Endothelial cell of umbilical vein (primary cell): ENCODE results near the gene NT5C3A. TPM values are rescaled to one million over a fixed set of nuclear protein-coding genes. Genes with fewer than 3 reads are reported as not detected.

ENCODE experiments used
- BruUV-seq: library from RNA; stranded (reverse); fragments of 400-500 nt; replicated peaks from 2 replicates; lab custom pipeline; 2021; lab: Mats Ljungman, UMichigan
- CTCF ChIA-PET: fragments of 300-600, 350-600 bp; sonication (Branson Sonifier 250); formaldehyde crosslinking; loops from one replicate; lab custom pipeline; 2021; ENCODE audit warnings: antibody characterized with exemption, inconsistent platforms; lab: Charles Lee
- POLR2A ChIA-PET: fragments of 300-600, 350-600 bp; sonication (Branson Sonifier 250); formaldehyde crosslinking; loops from one replicate; lab custom pipeline; 2021; ENCODE audit warnings: antibody characterized with exemption, inconsistent platforms; lab: Charles Lee
- DNase-seq: peaks from one replicate; pipeline ENCODE4 v3.0.0-alpha.2; 2011; ENCODE audit warnings: low read depth, low spot score
- FAIRE-seq: peaks from 2 replicates; lab custom pipeline; 2011; peaks lifted over from hg19 to GRCh38; lab: Jason Lieb, UNC
- H2AFZ ChIP-seq: 2 replicates; pipeline ENCODE4 v1.6.0; 2012; ENCODE audit warnings: low read depth, low read length, control low read depth, inconsistent platforms
- H3K27ac ChIP-seq: 2 replicates; pipeline ENCODE4 v1.5.1; 2011; ENCODE audit warnings: low read depth, mild to moderate bottlenecking, control low read depth, low read length, moderate library complexity; ENCODE audit not compliant: insufficient read depth
- H3K27me3 ChIP-seq, 2 experiments: 2 replicates each; pipeline versions ENCODE4 v1.6.0 to v1.6.1; 2011; ENCODE audit warnings: low read length in 2 of 2, mixed read lengths in 1 of 2; ENCODE audit not compliant: control insufficient read depth in 2 of 2, insufficient read depth in 2 of 2
- H3K36me3 ChIP-seq, 2 experiments: 2 replicates in 1 of 2; 3 replicates in 1 of 2; pipeline ENCODE4 v1.5.1; 2011; ENCODE audit warnings: low read length in 2 of 2, mild to moderate bottlenecking in 1 of 2, moderate library complexity in 1 of 2; ENCODE audit not compliant: control insufficient read depth in 2 of 2, insufficient read depth in 2 of 2; ENCODE audit errors: extremely low read depth in 1 of 2
- H3K4me1 ChIP-seq: 3 replicates; pipeline ENCODE4 v1.5.1; 2011; ENCODE audit warnings: mild to moderate bottlenecking, low read length; ENCODE audit not compliant: control insufficient read depth, insufficient read depth; ENCODE audit errors: extremely low read depth
- H3K4me2 ChIP-seq: 2 replicates; pipeline ENCODE4 v1.6.1; 2011; ENCODE audit warnings: low read length, control low read depth, mixed read lengths; ENCODE audit not compliant: insufficient read depth
- H3K4me3 ChIP-seq, 3 experiments: fragments of 200-600 bp in 1 of 3; sonication (generic), shearing (Covaris generic) in 1 of 3; replicated peaks in 1 of 3; 2 replicates each; pipeline ENCODE4 v1.5.1; 2011 to 2016; ENCODE audit warnings: control low read depth in 3 of 3, low read length in 3 of 3, mild to moderate bottlenecking in 2 of 3, inconsistent platforms in 1 of 3, low read depth in 1 of 3, moderate library complexity in 1 of 3; ENCODE audit not compliant: insufficient read depth in 1 of 3
- H3K79me2 ChIP-seq: 2 replicates; pipeline ENCODE4 v1.6.0; 2012; ENCODE audit warnings: low read length, inconsistent platforms; ENCODE audit not compliant: control insufficient read depth, insufficient read depth
- H3K9ac ChIP-seq: replicated peaks from 2 replicates; pipeline ENCODE3; 2011; ENCODE audit warnings: low read length, control low read depth; ENCODE audit not compliant: insufficient read depth; ENCODE audit errors: extremely low read depth
- H3K9me1 ChIP-seq: replicated peaks from 3 replicates; pipeline ENCODE4 v1.6.0; 2011; ENCODE audit warnings: mild to moderate bottlenecking, low read length; ENCODE audit not compliant: control insufficient read depth, insufficient read depth; ENCODE audit errors: extremely low read depth
- H3K9me3 ChIP-seq: replicated peaks from 2 replicates; pipeline ENCODE4 v1.5.1; 2012; ENCODE audit warnings: low read length, inconsistent platforms; ENCODE audit not compliant: control insufficient read depth, insufficient read depth
- H4K20me1 ChIP-seq: replicated peaks from 2 replicates; pipeline ENCODE3; 2011; ENCODE audit warnings: mild to moderate bottlenecking, low read length; ENCODE audit not compliant: control insufficient read depth, insufficient read depth; ENCODE audit errors: extremely low read depth
- CTCF ChIP-seq, 2 donors: IDR thresholded peaks; 1 replicate in 1 of 2; 2 replicates in 1 of 2; pipeline ENCODE4 v1.5.1; 2011; ENCODE audit warnings: low read length in 2 of 2, mild to moderate bottlenecking in 2 of 2, moderate library complexity in 2 of 2, control low read depth in 1 of 2, inconsistent platforms in 1 of 2, low read depth in 1 of 2; ENCODE audit not compliant: insufficient read depth in 1 of 2; ENCODE audit errors: extremely low read depth in 1 of 2
- EZH2 ChIP-seq: IDR thresholded peaks from 2 replicates; pipeline ENCODE4 v1.6.1; 2012; ENCODE audit warnings: borderline replicate concordance, low read depth, mild to moderate bottlenecking, moderate library complexity, low read length, inconsistent platforms; ENCODE audit not compliant: severe bottlenecking
- FOS ChIP-seq: IDR thresholded peaks from 2 replicates; pipeline ENCODE4 v1.6.1; 2011; ENCODE audit warnings: mild to moderate bottlenecking, low read length, moderate library complexity, borderline replicate concordance; ENCODE audit not compliant: insufficient read depth
- GATA2 ChIP-seq: IDR thresholded peaks from 2 replicates; pipeline ENCODE4 v1.7.0; 2011; ENCODE audit warnings: low read depth, mild to moderate bottlenecking, moderate library complexity, mixed read lengths, low read length; ENCODE audit not compliant: insufficient read length, insufficient read depth
- JUN ChIP-seq: IDR thresholded peaks from 2 replicates; pipeline ENCODE4 v1.6.1; 2011; ENCODE audit warnings: borderline replicate concordance, low read depth; ENCODE audit not compliant: insufficient read length, insufficient read depth
- MAX ChIP-seq: IDR thresholded peaks from 2 replicates; pipeline ENCODE4 v1.6.1; 2011; ENCODE audit not compliant: insufficient read depth, insufficient read length
- MYC ChIP-seq: IDR thresholded peaks from one replicate; pipeline ENCODE4 v1.6.1; 2011; ENCODE audit warnings: mild to moderate bottlenecking, low read depth, low read length
- POLR2A ChIP-seq: IDR thresholded peaks from 2 replicates; pipeline ENCODE4 v1.6.1; 2012; ENCODE audit warnings: low read depth, mild to moderate bottlenecking, control low read depth, low read length
- POLR2AphosphoS5 ChIP-seq: IDR thresholded peaks from 2 replicates; pipeline ENCODE4 v1.6.1; 2012; ENCODE audit warnings: low read depth, mild to moderate bottlenecking, control low read depth, low read length, moderate library complexity; ENCODE audit not compliant: insufficient read depth
- dilution Hi-C: fragments of 300-500 bp; cut with MboI; formaldehyde crosslinking; loops from one replicate; pipeline ENCODE4 v1.15.0; 2019; ENCODE audit warnings: low sequenced_read_pairs; ENCODE audit not compliant: extremely low pct_ligation_motif_present
- intact Hi-C: fragments of 100-400 bp; cut with micrococcal nuclease; formaldehyde crosslinking; loops from one replicate; pipeline ENCODE4 v1.10.0; 2022
- polyA plus RNA-seq, 4 experiments: library from polyadenylated mRNA; depleted of rRNA in 3 of 4; stranded (reverse) in 3 of 4; unstranded in 1 of 4; fragments of >200 nt; gene quantifications; 2 replicates each; pipeline versions ENCODE4 v1.2.1 to v1.2.3, GENCODE V29; 2011 to 2012; ENCODE audit warnings: missing spikeins in 1 of 4
- total RNA-seq: library from RNA; stranded (reverse); gene quantifications from 2 replicates; pipeline ENCODE4 v1.2.3, GENCODE V29; 2021

Gene NT5C3A
- total and polyA plus RNA-seq, 2 donors (not counting 3 experiments of a cell fraction or from before 2014, with no cell fraction given): 7.1 to 22.6 TPM

- peak; percentile 74 for FAIRE-seq
- no peaks in the 10 kb centered on the region for H3K9me1 ChIP-seq
- peak; percentile 70 for DNase-seq
- peaks cover 0 to 3% of the 10 kb centered on the region in 2 experiments for H3K36me3 ChIP-seq
- peak within 1 kb of the TSS; percentile 94 for H3K9ac ChIP-seq
- ChIA-PET POLR2A (interaction anchor here (1.4 kb wide), 1 partner anchor 47 kb away, joined by 4 read pairs; the partner anchor contains the start of gene NT5C3A), CTCF (interaction anchor here (0.7 to 4.4 kb wide), 20 partner anchors 15 to 824 kb away, joined by 3 to 45 read pairs (median 5); partner anchors contain the start of genes BBS9, FKBP9, LSM5 and NT5C3A)
- H3K4me2 ChIP-seq: peak within 1 kb of the TSS; percentile 96
- H4K20me1 ChIP-seq: no peaks in the 10 kb centered on the region
- H3K9me3 ChIP-seq: no peaks in the 10 kb centered on the region
- BruUV-seq: no TSS peak
- H3K27me3 ChIP-seq: peaks cover 4 to 18% of the 10 kb centered on the region in 2 experiments
- intact Hi-C loops: loop anchor here (1.0 to 5.0 kb wide), 8 partner anchors 20 to 614 kb away; partner anchors contain the start of genes AVL9, BBS9, FKBP9 and NT5C3A
- TF ChIP-seq CTCF (IDR thresholded peaks at IDR 0.05; ENCODE audit: extremely low read depth in 1 of 2, insufficient read depth in 1 of 2, low read depth in 1 of 2, low read length in 2 of 2) (peak; percentile 41 to 58), POLR2AphosphoS5 (peak; percentile 85), MAX (no peak), FOS (no peak), GATA2 (no peak), EZH2 (no peak), JUN (no peak), MYC (no peak), POLR2A (peak; percentile 46)
- H3K4me3 ChIP-seq: peak within 1 kb of the TSS; percentile 56 to 93 (median 75)
- dilution Hi-C loops: no loop called here
- peak within 1 kb of the TSS; percentile 94 for H2AFZ ChIP-seq
- peaks cover 49% of the 10 kb centered on the region for H3K79me2 ChIP-seq
- peaks cover 21% of the 10 kb centered on the region for H3K4me1 ChIP-seq
- peak within 1 kb of the TSS; percentile 40 for H3K27ac ChIP-seq
These were observed 46.6 kb upstream of the NT5C3A start, which contains the start of gene RP9 for GRCh38 chr7:33109005-33109757. Gene RP9, minus strand, starts transcription at chr7:33109404. Its CDS starts 32 bp downstream, at chr7:33109372.
